Stimulated activated CD8-positive, alpha-beta memory T cell treated with anti-CD3 and anti-CD28 coated beads, Interleukin-15, amount 100 ng/mL, for 48 hours (primary cell): Measurements from ENCODE around the gene QRFP.

Source experiments
- DNase-seq, 2 donors: peaks; one replicate each; pipeline ENCODE4 v3.0.0-alpha.2; 2020; ENCODE audit warnings: low read depth in 2 of 2

Gene QRFP

DNA sequence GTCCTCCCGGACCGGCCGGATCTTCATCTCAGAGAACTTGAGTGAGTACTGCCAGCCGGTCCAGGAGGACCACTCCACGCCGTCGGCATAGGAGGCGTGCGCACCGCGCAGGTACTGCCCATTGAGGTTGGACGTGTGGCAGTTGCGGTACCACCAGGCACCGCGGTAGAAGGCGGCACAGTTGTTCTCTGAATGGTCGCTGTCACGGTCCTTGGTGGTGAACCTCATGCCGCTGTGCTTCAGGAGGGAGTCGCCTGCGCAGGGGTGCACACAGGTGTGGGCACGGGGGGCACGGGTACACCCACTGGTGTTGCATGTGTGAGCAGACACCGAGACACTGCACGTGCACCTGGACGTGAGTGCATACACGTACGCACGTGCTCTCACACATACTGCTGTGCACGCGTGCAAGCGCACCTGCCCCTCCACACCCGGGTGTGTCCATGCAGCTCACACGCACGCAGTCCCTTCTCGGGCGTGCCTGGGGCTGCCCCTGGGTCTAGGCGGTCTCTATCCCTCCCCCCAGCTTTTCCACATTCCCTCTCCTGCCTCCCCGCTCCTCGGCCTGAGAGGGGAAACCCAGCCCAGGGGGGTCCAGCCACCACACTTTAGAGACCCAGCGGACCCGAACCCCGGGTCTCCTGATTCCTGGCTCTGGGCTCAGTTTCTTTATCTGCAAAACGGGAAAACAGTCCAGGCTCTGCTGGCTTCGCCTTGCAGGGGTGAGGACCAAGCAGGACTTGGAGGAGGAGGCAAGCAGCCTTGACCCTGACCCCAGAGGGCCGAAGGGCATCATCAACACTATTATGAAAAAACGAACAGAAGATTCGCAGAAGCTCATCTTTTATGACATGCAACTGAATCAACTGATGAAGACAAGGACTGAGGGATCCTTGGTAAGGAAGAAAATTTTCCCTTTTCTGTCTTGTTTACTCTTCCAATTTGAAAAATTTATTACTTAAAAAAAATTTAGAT, 7.7 kb upstream of the QRFP start:
- DNase-seq, result no peak

GRCh38 chr9:130903194-130904069, 6.8 kb upstream of the QRFP start:
- DNase-seq, result no peak

- DNase-seq, result no peak
These were observed 5.9 kb upstream of the QRFP start for GRCh38 chr9:130902204-130903185.

GRCh38 chr9:130901498-130902203, 5.0 kb upstream of the QRFP start:
- no peak for DNase-seq

DNA sequence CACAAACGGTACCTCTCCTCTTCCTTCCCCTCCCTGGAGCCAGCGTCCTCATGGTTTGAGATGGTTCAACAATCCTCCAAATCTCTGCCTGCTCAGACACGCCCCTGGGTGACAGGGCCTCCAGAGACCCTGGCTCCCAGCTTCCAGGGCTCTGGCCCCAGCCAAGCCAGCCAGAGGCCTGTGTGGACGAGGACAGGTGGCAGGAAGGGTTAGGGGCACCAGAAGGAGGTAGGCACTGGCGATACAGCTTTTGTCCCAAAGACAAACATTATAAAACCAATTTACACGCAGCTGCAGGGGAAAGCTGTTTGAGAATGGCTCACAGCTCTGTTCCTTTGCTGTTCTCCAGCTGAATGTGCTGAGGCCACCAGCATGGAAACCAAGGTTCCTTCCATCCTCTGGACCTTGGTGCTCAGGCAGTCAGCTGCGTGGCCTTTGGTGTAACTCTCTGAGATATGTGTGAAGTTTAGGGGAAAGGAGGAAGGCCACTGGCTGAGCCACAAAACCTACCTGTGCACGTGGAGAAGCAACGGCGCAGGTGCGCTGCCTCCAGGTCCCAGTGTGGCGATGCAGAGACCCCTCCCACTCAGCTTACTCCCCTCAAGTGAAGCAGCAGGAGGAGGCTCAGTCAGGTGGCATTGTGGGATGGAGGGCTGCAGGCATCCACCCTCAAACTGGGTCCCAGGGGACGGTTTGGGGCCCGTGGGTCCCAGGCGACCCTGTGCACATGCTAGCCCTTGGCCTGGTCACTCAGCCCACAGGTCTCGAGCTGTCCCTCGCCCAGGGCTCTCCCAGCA, 4.3 kb upstream of the QRFP start:
- no peak for DNase-seq

DNA sequence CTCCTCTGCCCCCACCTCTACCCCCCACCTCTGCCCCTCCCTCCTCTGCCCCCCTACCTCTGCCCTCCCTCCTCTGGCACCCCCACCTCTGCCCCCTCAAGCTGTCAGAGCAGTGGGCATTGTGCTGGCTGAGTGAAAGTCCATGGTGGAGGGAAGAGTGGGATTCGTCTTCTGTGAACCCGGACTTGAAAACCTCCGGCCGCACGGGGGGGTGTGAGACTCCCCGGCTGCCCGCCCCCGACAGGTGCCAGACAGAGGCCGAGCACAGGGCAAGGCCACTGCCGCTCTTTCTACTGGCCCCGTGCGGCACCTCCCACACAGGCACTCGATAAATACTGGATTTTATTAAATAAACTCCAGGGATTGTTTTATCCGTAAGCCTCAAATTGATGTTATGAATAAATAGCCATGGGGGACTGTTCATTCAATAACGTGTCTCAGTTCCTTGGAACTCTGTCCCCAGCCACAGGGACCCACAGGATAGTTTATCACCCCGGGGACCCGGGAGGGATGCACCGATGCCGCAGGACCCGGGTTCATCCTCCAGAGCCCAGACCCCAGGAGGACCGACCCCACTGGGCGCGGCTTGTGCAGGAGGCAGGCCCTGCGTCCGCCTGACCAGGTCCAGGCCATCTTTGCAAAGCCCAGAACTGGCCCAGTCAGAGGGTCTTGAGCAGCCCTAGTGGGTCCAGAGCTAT, 2.6 kb upstream of the QRFP start:
- DNase-seq, result no peak

DNA sequence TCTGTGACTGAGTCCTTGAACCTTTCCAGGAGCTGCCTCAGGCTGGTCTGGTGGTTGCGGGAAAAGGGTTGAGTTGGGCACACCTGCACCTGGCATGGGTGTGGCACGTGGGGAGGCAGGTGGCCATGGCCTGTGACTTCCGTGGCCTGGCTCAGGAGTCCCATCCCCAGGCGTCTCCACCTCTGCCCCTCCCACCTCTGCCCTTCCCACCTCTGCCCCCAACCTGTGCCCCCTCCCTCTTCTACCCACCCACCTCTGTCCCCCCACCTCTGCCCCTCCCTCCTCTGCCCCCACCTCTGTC, 1.9 kb upstream of the QRFP start:
- DNase-seq, result no peak

DNA sequence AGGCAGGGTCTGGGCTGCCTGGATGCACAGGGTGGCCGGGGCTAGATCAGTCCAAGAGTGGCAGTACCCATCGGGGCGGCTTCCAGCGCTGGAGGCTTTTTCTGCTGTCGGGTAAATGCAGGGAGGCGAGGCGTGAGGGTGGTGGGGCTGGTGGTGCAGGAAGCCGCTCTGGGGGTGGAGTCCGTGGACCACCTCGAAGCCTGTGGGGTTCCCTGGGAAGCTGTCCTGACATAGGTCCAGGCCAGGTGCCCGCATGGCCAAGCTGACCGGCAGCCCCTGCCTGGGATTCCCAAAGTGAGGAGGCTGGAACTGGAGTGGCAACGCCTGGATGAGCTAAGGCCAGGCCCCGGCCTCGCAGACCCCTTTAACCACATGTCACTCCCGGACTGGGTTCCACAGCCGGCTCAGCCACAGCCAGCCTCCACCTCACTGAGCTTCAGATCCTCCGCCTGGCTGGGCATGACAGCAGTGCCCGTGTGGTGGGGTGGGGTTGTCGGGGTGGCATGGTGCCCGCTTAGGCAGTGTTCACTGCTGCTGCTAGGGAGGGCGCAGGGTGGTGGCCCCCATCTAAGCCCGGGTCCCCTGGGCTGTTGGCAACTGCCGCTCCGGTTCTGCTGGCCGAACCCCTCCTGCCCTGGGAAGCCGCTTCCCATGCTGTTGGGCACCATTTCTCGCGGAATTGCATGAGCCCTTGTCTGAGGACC, 1.4 kb upstream of the QRFP start:
- no peak for DNase-seq

- DNase-seq, result no peak
These were observed 616 bp upstream of the QRFP start for GRCh38 chr9:130897105-130897751.

DNA sequence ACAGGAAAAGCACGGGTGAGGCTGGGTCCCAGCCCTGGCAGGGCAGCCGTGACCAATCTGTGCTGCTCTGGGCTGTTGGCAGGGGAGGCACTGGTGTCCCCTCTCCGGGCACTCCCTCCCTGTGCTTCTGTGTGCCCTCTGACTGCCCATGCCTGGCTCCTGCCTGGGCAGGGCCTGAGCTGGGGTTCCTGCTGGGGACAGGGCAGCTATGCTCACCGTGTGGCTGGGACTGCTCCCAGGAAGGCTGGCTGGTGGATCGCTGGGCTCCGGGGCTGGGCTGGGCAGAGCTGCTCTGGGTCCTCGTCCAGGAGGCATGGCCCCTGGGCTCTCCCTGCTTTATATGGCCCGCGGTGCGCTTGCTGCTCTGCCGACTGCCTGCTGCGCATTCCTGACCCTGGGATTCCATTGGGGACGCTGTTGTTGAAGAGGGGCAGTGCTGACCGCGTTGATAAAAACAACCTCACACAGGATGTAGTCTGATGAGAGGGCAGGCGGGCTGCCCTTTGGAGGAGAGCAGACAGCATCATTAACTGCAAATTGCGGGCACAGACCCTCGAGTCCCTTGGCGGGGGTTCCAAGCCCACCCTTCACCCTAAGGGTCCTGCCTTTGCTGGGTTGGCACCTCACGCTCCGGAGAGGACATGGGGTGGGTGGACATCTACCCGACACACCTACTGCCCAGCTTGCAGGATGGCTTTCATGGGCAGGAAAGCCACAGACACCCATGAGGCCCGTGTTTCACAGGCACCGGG, 955 bp downstream of the QRFP start:
- no peak for DNase-seq

GRCh38 chr9:130895038-130895437, 1.6 kb downstream of the QRFP start:
- no peak for DNase-seq

GRCh38 chr9:130894546-130894945, 2.1 kb downstream of the QRFP start:
- DNase-seq, result no peak

DNA sequence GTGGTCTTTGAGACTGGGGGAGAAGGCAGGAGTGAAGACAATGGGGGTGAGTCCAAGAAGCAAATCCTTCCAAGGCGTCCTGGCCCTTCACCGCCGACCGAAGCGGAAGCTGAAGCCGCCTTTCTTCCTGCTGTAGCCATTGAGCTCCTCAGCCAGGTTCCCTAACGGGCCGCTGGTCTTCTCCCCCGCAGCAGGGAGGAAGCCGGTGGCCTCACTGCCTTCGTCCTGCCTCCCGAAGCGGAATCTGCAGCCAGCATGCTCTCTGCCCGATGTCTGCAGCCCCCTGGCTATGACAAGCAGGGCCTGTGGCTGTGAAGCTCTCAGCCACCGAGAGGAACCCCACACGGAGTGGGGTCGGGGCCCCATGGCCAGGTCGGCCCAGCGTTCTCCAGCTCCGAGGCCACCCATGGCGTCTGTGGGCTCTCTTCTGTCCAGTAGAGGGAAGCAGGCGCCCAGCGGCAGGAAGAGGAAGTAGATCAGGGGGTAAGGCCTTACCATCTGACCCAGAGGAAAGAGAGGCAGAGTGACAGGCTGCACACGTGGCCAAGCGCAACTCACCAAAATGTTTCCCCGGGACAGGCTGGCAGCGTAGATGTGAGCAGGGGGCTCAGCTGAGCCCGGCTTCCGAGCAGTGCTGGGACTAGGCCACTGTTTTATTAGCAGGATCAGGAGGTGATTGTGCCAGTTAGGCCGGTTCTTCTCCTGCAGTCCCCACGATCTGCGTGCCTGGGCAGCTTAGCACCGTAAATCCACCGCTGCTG, 3.1 kb downstream of the QRFP start:
- DNase-seq, result no peak

DNA sequence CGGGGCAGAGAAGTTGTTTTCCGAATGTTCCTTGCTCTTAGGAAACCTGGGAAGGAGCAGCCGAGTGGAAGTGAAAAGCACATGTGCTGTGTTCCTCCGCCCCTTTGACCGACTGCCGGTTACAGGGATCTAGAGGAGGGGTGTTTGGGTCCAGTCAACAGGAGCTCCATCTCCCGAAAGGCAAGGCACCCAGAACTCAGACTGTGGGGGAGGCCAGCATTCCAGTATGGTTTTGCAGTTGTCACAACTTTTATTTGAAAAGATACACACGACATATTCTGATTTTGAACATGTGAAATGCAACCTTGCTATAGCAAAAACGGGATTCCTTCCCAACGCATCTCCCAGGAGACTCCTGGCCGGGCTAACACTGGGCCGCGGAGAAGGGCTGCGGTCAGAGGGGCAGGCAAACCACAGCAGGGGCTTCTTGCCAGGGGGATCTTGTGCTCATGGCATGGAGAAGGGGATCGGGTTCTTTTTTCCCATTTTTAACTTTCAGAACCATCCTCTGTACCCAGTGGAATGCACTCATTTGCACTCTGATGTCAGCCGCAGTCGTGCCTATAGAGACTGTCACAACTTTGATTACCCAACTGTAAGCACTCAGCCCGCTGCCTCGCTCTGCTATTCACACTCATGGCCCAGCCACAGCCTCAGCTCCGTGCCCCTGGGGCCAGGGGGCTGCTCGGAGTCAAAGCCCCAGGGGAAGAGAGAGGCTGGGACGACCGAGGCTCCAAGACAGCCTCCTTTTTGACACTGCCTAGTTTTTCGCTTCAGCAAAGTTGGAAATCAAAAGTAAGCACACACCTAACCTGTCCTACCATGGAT, 3.9 kb downstream of the QRFP start:
- DNase-seq, result no peak

DNA sequence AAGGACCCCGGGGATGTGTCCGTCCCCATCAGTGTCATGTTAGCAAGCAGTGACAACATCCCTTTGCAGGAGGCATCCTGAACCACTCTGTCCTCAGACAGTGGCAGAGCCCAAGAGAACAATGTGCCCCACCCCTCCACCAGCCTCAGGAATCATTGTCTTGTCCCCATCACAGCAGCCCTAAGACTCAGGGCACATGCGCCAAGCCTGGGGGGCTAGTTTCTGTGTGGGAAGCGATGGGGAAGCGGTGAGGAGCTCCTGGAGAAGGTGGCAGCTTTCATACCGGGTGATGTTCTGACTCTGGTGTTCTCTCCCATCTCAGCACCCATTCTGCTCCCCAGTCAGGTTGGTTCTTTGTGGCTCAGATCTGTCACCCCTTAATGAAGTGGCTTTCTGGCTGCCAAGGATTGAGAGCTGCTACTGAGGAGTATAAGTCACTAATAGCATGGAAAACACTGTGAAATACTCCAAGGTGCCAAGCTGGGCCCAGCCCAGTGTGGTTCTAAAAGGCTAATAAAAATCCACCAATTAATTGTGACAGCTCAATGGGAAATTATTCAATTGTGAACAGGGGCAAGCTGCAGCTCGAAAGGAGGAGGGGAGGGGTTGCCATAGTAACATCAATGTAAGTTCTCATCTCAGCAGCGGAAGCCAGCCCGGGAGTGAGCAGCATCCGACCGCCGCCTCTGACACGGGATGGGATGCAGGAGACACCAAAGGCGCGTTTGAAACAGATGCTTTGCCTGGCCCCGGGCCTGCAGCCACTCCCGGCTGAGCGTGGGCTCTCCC, 4.7 kb downstream of the QRFP start:
- no peak for DNase-seq
